ENCODE data around the gene STK40. TPM values are rescaled to one million over a fixed set of nuclear protein-coding genes. Genes with fewer than 3 reads are reported as not detected.
A peak's percentile ranks its signal among the peaks of the same experiment; 100 is the strongest.

Gene STK40
- polyA plus RNA-seq, 3 donors: 40.2 to 65.9 (median 55.8) TPM

DNA sequence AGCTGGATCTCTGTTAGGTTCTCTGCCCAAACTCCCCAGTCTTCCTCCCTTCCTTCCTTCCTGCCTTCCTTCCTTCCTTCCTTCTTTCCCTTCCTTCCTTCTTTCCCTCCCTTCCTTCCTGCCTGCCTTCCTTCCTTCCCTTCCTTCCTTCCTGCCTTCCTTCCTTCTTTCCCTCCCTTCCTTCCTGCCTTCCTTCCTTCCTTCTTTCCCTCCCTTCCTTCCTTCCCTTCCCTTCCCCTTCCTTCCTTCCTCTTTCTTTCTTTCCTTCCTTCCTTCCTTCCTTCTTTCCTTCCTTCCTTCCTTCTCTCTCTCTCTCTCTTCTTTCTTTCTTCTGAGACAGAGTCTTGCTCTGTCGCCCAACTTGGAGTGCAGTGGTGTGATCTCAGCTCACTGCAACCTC lies 20.7 kb upstream of the STK40 start:
- Mint-ChIP-seq H3K27ac (peak overlapping the region in 6 of 7 donors; percentile 45 to 86 (median 68)), H3K36me3 (peaks cover 31 to 35% of the 10 kb centered on the region in 2 donors), H3K9me3 (peaks cover 0 to 12% (median 4%) of the 10 kb centered on the region in 7 donors), H3K27me3 (ENCODE audit: low read depth in 3 of 3) (peaks cover 0 to 6% (median 1%) of the 10 kb centered on the region in 3 donors), H3K4me3 (no peak overlapping the region), H3K4me1 (peaks cover 10% of the 10 kb centered on the region)
- H3K4me3 ChIP-seq (replicated peaks in 1 of 3; ENCODE audit: low read depth in 2 of 3, low read length in 3 of 3): no peak overlapping the region
- peaks cover 10% of the 10 kb centered on the region for H3K79me2 ChIP-seq (ENCODE audit: insufficient read depth, low read length)
- peak overlapping the region in 1 of 2 donors; percentile 48 for H3K27ac ChIP-seq (ENCODE audit: low read depth in 1 of 2, low read length in 2 of 2)
- H3K36me3 ChIP-seq (replicated peaks in 1 of 2; ENCODE audit: control insufficient read depth in 1 of 2, insufficient read depth in 2 of 2, low read length in 2 of 2): peaks cover 6 to 17% of the 10 kb centered on the region in 2 donors
- peaks cover 5 to 9% of the 10 kb centered on the region in 2 donors for H3K4me1 ChIP-seq (ENCODE audit: control insufficient read depth in 1 of 2, insufficient read depth in 2 of 2, low read length in 2 of 2)
- WGBS (ENCODE audit: insufficient coverage): no CpG with 5 or more reads among the region's 1 CpG
- no peak for DNase-seq
- no peaks in the 10 kb centered on the region for H3K27me3 ChIP-seq (ENCODE audit: control insufficient read depth in 2 of 2, insufficient read depth in 2 of 2, low read length in 2 of 2)
- no peaks in the 10 kb centered on the region for H4K20me1 ChIP-seq (ENCODE audit: insufficient read depth, low read length)
- H2AFZ ChIP-seq (ENCODE audit: insufficient read depth, low read depth, low read length, poor library complexity, severe bottlenecking): no peak overlapping the region
- TF ChIP-seq, protein P1, sequence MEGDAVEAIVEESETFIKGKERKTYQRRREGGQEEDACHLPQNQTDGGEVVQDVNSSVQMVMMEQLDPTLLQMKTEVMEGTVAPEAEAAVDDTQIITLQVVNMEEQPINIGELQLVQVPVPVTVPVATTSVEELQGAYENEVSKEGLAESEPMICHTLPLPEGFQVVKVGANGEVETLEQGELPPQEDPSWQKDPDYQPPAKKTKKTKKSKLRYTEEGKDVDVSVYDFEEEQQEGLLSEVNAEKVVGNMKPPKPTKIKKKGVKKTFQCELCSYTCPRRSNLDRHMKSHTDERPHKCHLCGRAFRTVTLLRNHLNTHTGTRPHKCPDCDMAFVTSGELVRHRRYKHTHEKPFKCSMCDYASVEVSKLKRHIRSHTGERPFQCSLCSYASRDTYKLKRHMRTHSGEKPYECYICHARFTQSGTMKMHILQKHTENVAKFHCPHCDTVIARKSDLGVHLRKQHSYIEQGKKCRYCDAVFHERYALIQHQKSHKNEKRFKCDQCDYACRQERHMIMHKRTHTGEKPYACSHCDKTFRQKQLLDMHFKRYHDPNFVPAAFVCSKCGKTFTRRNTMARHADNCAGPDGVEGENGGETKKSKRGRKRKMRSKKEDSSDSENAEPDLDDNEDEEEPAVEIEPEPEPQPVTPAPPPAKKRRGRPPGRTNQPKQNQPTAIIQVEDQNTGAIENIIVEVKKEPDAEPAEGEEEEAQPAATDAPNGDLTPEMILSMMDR (IDR thresholded peaks at IDR 0.05): no peak
- peaks cover 0 to 2% of the 10 kb centered on the region in 2 donors for H3K9me3 ChIP-seq (replicated peaks in 1 of 2; ENCODE audit: control insufficient read depth in 1 of 2, insufficient read depth in 1 of 2, low read length in 2 of 2)
- no peak overlapping the region for H3K9ac ChIP-seq (ENCODE audit: insufficient read depth, low read length, poor library complexity, severe bottlenecking)
- intact Hi-C loops (cut with micrococcal nuclease): no loop called here
- no peak overlapping the region for H3K4me2 ChIP-seq (replicated peaks; ENCODE audit: extremely low read depth, low read length, poor library complexity, severe bottlenecking)

DNA sequence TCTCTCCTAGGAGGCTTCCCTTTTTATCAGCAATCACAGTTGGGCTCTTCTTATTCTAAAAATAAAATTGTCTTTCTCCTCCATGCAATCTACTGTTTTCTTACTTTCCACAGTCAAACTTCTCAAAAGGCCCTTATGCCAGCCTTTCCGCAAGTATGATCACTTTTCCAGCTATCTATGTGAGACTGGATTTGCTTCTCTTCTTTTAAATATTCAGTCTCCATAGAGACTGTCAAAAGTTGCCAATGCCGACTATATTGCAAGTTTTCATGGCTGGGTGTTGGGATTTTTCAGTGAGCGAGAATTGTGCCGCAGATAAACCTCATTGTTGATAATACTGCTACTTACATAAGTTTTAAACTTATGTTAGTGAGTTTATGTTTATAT lies 16.8 kb upstream of the STK40 start:
- Mint-ChIP-seq H3K27me3 (ENCODE audit: low read depth in 3 of 3) (peaks cover 0 to 7% (median 0%) of the 10 kb centered on the region in 3 donors), H3K4me3 (no peak overlapping the region), H3K9me3 (peaks cover 2 to 17% (median 4%) of the 10 kb centered on the region in 7 donors), H3K27ac (no peak overlapping the region), H3K36me3 (peaks cover 10 to 16% of the 10 kb centered on the region in 2 donors), H3K4me1 (peaks cover 23% of the 10 kb centered on the region)
- H3K27ac ChIP-seq (ENCODE audit: low read depth in 1 of 2, low read length in 2 of 2): no peak overlapping the region
- H3K9me3 ChIP-seq (replicated peaks in 1 of 2; ENCODE audit: control insufficient read depth in 1 of 2, insufficient read depth in 1 of 2, low read length in 2 of 2): peaks cover 0 to 2% of the 10 kb centered on the region in 2 donors
- H3K79me2 ChIP-seq (ENCODE audit: insufficient read depth, low read length): peaks cover 11% of the 10 kb centered on the region
- no peaks in the 10 kb centered on the region for H3K27me3 ChIP-seq (ENCODE audit: control insufficient read depth in 2 of 2, insufficient read depth in 2 of 2, low read length in 2 of 2)
- TF ChIP-seq, protein P1 (IDR thresholded peaks at IDR 0.05): no peak
- no peak overlapping the region for H3K9ac ChIP-seq (ENCODE audit: insufficient read depth, low read length, poor library complexity, severe bottlenecking)
- no peaks in the 10 kb centered on the region for H4K20me1 ChIP-seq (ENCODE audit: insufficient read depth, low read length)
- H3K4me1 ChIP-seq (ENCODE audit: control insufficient read depth in 1 of 2, insufficient read depth in 2 of 2, low read length in 2 of 2): peaks cover 20 to 27% of the 10 kb centered on the region in 2 donors
- H3K4me2 ChIP-seq (replicated peaks; ENCODE audit: extremely low read depth, low read length, poor library complexity, severe bottlenecking): no peak overlapping the region
- H3K36me3 ChIP-seq (replicated peaks in 1 of 2; ENCODE audit: control insufficient read depth in 1 of 2, insufficient read depth in 2 of 2, low read length in 2 of 2): peaks cover 6 to 14% of the 10 kb centered on the region in 2 donors
- no CpG with 5 or more reads among the region's 4 CpGs for WGBS (ENCODE audit: insufficient coverage)
- intact Hi-C loops (cut with micrococcal nuclease): loop anchor here in 1 of 2 donors (5.0 kb wide), 1 partner anchor 40 kb away; no protein-coding TSS in a partner anchor
- H2AFZ ChIP-seq (ENCODE audit: insufficient read depth, low read depth, low read length, poor library complexity, severe bottlenecking): no peak overlapping the region
- H3K4me3 ChIP-seq (replicated peaks in 1 of 3; ENCODE audit: low read depth in 2 of 3, low read length in 3 of 3): no peak overlapping the region
- DNase-seq: no peak

Measured in CD14-positive monocyte (primary cell).